H7 (cell line): ENCODE data around the gene CEP350. TPM values are rescaled to one million over a fixed set of nuclear protein-coding genes. Genes with fewer than 3 reads are reported as not detected.

Source experiments
- DNase-seq: peaks from one replicate; pipeline ENCODE4 v3.0.0; 2012
- H3K27me3 ChIP-seq: 2 replicates; pipeline ENCODE4 v1.6.0; 2011; ENCODE audit warnings: mild to moderate bottlenecking, low read length; ENCODE audit not compliant: control insufficient read depth, insufficient read depth
- H3K36me3 ChIP-seq: replicated peaks from 2 replicates; pipeline ENCODE4 v1.5.1; 2011; ENCODE audit warnings: low read length; ENCODE audit not compliant: control insufficient read depth, insufficient read depth
- H3K4me3 ChIP-seq: 2 replicates; pipeline ENCODE4 v1.5.1; 2011; ENCODE audit warnings: low read depth, mild to moderate bottlenecking, control low read depth, low read length, moderate library complexity; ENCODE audit not compliant: insufficient read depth
- total RNA-seq: library from RNA; depleted of rRNA; stranded (reverse); fragments of >200 nt; shearing (Covaris generic); gene quantifications from 2 replicates; pipeline ENCODE4 v1.2.3, GENCODE V29; 2014

The CEP350 gene
- total RNA-seq, 1 experiment from 2014 or later, result 22.2 TPM

GRCh38 chr1:180041582-180041981 lies 87.0 kb downstream of the CEP350 start:
- Histone ChIP-seq H3K4me3 (no peak overlapping the region), H3K27me3 (no peaks in the 10 kb centered on the region), H3K36me3 (peaks cover 12% of the 10 kb centered on the region)
- DNase-seq, result no peak

DNA sequence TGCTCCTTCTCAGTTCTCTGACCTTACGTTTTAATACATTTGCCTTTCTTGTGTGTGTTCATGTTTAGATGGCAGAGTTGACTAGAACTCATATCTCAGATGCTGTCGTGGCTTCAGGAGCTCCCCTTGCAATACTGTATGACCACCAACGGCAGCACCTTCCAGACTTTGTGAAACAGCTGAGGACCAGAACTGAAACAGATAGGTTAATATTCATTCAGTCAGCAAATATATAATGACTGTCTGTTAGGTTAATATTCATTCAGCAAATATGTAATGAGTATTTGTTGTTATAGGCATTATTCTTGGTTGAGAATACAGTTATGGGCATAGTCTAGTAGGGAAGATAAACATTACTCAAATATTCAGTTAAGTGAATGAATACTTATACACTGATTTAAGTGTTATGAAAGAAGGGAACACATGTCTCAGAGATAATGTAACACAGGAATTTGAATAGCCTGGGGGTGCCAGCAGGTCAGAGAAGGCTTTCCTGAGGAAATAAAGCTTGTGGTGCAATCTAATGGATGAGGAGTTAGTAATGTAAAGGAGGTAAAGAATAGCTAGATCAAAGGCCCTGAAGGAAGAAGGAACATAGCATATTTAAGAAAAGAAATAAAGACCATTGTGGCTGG lies 88.5 kb downstream of the CEP350 start:
- Histone ChIP-seq H3K27me3 (no peaks in the 10 kb centered on the region), H3K4me3 (no peak overlapping the region), H3K36me3 (peaks cover 12% of the 10 kb centered on the region)
- DNase-seq, result no peak

GRCh38 chr1:180043785-180044184 lies 89.2 kb downstream of the CEP350 start:
- DNase-seq, result no peak
- H3K4me3 ChIP-seq, result no peak overlapping the region
- peaks cover 12% of the 10 kb centered on the region for H3K36me3 ChIP-seq
- H3K27me3 ChIP-seq, result no peaks in the 10 kb centered on the region

- no peak overlapping the region for H3K4me3 ChIP-seq
- peaks cover 10% of the 10 kb centered on the region for H3K36me3 ChIP-seq
- DNase-seq, result no peak
- H3K27me3 ChIP-seq, result no peaks in the 10 kb centered on the region
Observed at GRCh38 chr1:180046674-180047073, 92.1 kb downstream of the CEP350 start.

- DNase-seq, result no peak
- Histone ChIP-seq H3K36me3 (peaks cover 6% of the 10 kb centered on the region), H3K27me3 (no peaks in the 10 kb centered on the region), H3K4me3 (no peak overlapping the region)
Observed at GRCh38 chr1:180053594-180054567, 99.3 kb downstream of the CEP350 start.

GRCh38 chr1:180057883-180058396 lies 103.3 kb downstream of the CEP350 start:
- peaks cover 7% of the 10 kb centered on the region for H3K36me3 ChIP-seq

GRCh38 chr1:180061019-180061418 lies 106.4 kb downstream of the CEP350 start:
- peaks cover 6% of the 10 kb centered on the region for H3K36me3 ChIP-seq
- DNase-seq, result no peak
- no peaks in the 10 kb centered on the region for H3K27me3 ChIP-seq
- no peak overlapping the region for H3K4me3 ChIP-seq

More at GRCh38 chr1:180057883-180058396, 103.3 kb downstream of the CEP350 start:
- Histone ChIP-seq H3K27me3 (no peaks in the 10 kb centered on the region), H3K4me3 (no peak overlapping the region)
- no peak for DNase-seq

GRCh38 chr1:180062452-180062971 lies 107.9 kb downstream of the CEP350 start:
- H3K36me3 ChIP-seq, result peaks cover 6% of the 10 kb centered on the region

GRCh38 chr1:180065408-180065807 lies 110.8 kb downstream of the CEP350 start:
- Histone ChIP-seq H3K27me3 (no peaks in the 10 kb centered on the region), H3K36me3 (peaks cover 6% of the 10 kb centered on the region), H3K4me3 (no peak overlapping the region)
- no peak for DNase-seq

More at GRCh38 chr1:180062452-180062971, 107.9 kb downstream of the CEP350 start:
- no peak for DNase-seq
- H3K4me3 ChIP-seq, result no peak overlapping the region
- H3K27me3 ChIP-seq, result no peaks in the 10 kb centered on the region

- no peaks in the 10 kb centered on the region for H3K27me3 ChIP-seq
- H3K4me3 ChIP-seq, result no peak overlapping the region
- DNase-seq, result no peak
- H3K36me3 ChIP-seq, result peaks cover 6% of the 10 kb centered on the region
Observed at GRCh38 chr1:180066150-180066549, 111.5 kb downstream of the CEP350 start.

- H3K36me3 ChIP-seq, result no peaks in the 10 kb centered on the region; the same call in 1 of the 2 replicates
- H3K4me3 ChIP-seq, result no peak overlapping the region
- DNase-seq, result no peak
- H3K27me3 ChIP-seq, result no peaks in the 10 kb centered on the region
Observed at GRCh38 chr1:180070286-180070685, 115.7 kb downstream of the CEP350 start.

DNA sequence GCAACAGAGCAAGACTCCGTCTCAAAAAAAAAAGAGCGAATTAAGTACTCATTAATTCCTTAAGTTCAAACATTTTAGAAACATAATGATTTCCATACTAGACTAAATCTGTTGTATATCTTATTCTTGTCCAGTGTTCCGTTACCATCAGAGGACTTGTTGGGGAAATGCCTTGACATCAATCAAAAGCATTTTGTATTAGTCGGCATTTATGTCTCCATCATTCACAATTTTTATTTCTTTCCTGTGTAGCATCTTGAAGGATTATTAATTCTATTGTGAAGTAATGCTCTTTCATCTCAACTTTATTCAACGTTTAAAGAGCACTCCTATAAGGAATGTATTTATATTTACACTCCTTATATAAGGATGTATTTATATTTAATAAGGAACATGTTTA lies 117.1 kb downstream of the CEP350 start:
- Histone ChIP-seq H3K36me3 (no peaks in the 10 kb centered on the region; the same call in 1 of the 2 replicates), H3K27me3 (no peaks in the 10 kb centered on the region), H3K4me3 (no peak overlapping the region)
- DNase-seq, result no peak

DNA sequence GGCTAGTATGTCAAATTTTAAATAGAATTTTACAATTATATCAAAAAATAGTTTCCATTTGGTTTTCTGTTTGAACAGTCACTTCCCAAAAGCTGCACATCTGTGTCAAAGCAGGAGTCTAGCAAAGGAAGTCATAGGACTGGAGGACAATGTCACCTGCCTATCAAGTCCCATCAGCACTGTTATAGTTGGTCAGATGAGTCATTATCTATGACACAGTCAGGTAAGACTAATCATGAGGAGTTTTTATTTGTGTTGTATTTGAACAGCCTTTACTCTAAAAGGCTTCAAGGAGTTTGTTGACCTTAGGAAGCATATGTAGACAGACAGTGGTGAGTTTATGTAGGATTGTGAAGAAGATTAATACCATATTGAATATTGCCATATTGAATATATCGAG lies 125.8 kb downstream of the CEP350 start:
- H3K4me3 ChIP-seq, result no peak overlapping the region
- DNase-seq, result no peak
- peaks cover 7% of the 10 kb centered on the region for H3K36me3 ChIP-seq
- H3K27me3 ChIP-seq, result no peaks in the 10 kb centered on the region

- no peaks in the 10 kb centered on the region for H3K27me3 ChIP-seq
- H3K36me3 ChIP-seq, result peaks cover 7% of the 10 kb centered on the region
- H3K4me3 ChIP-seq, result no peak overlapping the region
- DNase-seq, result no peak
Observed at GRCh38 chr1:180081474-180081873, 126.9 kb downstream of the CEP350 start.
